H1 (cell line): ENCODE results near the gene ZYG11B. TPM values are rescaled to one million over a fixed set of nuclear protein-coding genes. Genes with fewer than 3 reads are reported as not detected.

Experiments used
- FOSL1 ChIP-seq: IDR thresholded peaks from 2 replicates; pipeline ENCODE4 v1.6.1; 2011; ENCODE audit warnings: mild to moderate bottlenecking, low read depth, low read length, moderate library complexity; ENCODE audit not compliant: insufficient read depth
- NANOG ChIP-seq: IDR thresholded peaks from 2 replicates; pipeline ENCODE4 v1.6.1; 2011; ENCODE audit warnings: low read length, low read depth, mild to moderate bottlenecking, inconsistent platforms; ENCODE audit not compliant: insufficient read depth, poor library complexity, severe bottlenecking
- TBP ChIP-seq: IDR thresholded peaks from 2 replicates; pipeline ENCODE4 v1.6.1; 2011; ENCODE audit warnings: low read depth, low read length, improper control_type of control experiment
- ZNF274 ChIP-seq: IDR thresholded peaks from 2 replicates; pipeline ENCODE4 v1.7.0; 2012; ENCODE audit warnings: low read length, borderline replicate concordance; ENCODE audit errors: extremely low read depth
- polyA plus RNA-seq, 7 experiments: library from polyadenylated mRNA; depleted of rRNA in 3 of 7; stranded (reverse) in 5 of 7; unstranded in 2 of 7; fragments of >200 nt in 5 of 7; fragments of 200-250 nt in 2 of 7; gene quantifications; 1 replicate in 5 of 7; 2 replicates in 1 of 7; 4 replicates in 1 of 7; pipeline versions ENCODE4 v1.2.1 to v1.2.3, GENCODE V29; 2011 to 2013; ENCODE audit warnings: missing spikeins in 2 of 7, mixed read lengths in 2 of 7
- total RNA-seq: library from RNA; stranded (reverse); fragmentation: NEBNext Ultra II Directional; extraction: Animal tissue kit (Norgen Biotek cat#: 25700); gene quantifications from 2 replicates; pipeline ENCODE4 v1.2.1, GENCODE V29; 2021
- TF ChIP-seq, protein P1 (sequence below): fragments of 300-600 bp; sonication (generic); IDR thresholded peaks from 2 replicates; pipeline ENCODE4 v1.7.1; 2012; ENCODE audit warnings: low read length, moderate library complexity, mild to moderate bottlenecking, inconsistent platforms; ENCODE audit not compliant: insufficient replicate concordance

ZYG11B gene
- total and polyA plus RNA-seq, 2 of the 8 experiments (the other 6 are each of a cell fraction or from before 2014, with no cell fraction given), result 4.4 to 20.9 TPM

DNA sequence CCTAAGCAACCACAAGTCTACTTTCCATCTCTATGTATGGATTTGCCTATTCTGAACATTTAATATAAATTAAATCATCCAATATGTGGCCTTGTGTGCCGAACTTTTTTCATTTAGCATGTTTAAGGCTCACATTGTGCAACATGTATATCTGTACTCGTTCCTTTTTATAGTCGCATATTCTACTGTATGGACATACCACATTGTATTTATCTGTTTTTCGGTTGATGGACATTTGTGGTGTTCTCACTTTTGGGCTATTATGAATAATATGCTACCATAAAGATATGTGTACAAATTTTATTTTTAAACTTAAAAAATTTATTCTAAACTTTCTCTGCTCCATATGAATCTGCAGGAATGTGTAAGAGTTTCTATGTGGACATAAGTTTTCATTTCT, 129.3 kb downstream of the ZYG11B start (continued):
- TF ChIP-seq, protein P1, sequence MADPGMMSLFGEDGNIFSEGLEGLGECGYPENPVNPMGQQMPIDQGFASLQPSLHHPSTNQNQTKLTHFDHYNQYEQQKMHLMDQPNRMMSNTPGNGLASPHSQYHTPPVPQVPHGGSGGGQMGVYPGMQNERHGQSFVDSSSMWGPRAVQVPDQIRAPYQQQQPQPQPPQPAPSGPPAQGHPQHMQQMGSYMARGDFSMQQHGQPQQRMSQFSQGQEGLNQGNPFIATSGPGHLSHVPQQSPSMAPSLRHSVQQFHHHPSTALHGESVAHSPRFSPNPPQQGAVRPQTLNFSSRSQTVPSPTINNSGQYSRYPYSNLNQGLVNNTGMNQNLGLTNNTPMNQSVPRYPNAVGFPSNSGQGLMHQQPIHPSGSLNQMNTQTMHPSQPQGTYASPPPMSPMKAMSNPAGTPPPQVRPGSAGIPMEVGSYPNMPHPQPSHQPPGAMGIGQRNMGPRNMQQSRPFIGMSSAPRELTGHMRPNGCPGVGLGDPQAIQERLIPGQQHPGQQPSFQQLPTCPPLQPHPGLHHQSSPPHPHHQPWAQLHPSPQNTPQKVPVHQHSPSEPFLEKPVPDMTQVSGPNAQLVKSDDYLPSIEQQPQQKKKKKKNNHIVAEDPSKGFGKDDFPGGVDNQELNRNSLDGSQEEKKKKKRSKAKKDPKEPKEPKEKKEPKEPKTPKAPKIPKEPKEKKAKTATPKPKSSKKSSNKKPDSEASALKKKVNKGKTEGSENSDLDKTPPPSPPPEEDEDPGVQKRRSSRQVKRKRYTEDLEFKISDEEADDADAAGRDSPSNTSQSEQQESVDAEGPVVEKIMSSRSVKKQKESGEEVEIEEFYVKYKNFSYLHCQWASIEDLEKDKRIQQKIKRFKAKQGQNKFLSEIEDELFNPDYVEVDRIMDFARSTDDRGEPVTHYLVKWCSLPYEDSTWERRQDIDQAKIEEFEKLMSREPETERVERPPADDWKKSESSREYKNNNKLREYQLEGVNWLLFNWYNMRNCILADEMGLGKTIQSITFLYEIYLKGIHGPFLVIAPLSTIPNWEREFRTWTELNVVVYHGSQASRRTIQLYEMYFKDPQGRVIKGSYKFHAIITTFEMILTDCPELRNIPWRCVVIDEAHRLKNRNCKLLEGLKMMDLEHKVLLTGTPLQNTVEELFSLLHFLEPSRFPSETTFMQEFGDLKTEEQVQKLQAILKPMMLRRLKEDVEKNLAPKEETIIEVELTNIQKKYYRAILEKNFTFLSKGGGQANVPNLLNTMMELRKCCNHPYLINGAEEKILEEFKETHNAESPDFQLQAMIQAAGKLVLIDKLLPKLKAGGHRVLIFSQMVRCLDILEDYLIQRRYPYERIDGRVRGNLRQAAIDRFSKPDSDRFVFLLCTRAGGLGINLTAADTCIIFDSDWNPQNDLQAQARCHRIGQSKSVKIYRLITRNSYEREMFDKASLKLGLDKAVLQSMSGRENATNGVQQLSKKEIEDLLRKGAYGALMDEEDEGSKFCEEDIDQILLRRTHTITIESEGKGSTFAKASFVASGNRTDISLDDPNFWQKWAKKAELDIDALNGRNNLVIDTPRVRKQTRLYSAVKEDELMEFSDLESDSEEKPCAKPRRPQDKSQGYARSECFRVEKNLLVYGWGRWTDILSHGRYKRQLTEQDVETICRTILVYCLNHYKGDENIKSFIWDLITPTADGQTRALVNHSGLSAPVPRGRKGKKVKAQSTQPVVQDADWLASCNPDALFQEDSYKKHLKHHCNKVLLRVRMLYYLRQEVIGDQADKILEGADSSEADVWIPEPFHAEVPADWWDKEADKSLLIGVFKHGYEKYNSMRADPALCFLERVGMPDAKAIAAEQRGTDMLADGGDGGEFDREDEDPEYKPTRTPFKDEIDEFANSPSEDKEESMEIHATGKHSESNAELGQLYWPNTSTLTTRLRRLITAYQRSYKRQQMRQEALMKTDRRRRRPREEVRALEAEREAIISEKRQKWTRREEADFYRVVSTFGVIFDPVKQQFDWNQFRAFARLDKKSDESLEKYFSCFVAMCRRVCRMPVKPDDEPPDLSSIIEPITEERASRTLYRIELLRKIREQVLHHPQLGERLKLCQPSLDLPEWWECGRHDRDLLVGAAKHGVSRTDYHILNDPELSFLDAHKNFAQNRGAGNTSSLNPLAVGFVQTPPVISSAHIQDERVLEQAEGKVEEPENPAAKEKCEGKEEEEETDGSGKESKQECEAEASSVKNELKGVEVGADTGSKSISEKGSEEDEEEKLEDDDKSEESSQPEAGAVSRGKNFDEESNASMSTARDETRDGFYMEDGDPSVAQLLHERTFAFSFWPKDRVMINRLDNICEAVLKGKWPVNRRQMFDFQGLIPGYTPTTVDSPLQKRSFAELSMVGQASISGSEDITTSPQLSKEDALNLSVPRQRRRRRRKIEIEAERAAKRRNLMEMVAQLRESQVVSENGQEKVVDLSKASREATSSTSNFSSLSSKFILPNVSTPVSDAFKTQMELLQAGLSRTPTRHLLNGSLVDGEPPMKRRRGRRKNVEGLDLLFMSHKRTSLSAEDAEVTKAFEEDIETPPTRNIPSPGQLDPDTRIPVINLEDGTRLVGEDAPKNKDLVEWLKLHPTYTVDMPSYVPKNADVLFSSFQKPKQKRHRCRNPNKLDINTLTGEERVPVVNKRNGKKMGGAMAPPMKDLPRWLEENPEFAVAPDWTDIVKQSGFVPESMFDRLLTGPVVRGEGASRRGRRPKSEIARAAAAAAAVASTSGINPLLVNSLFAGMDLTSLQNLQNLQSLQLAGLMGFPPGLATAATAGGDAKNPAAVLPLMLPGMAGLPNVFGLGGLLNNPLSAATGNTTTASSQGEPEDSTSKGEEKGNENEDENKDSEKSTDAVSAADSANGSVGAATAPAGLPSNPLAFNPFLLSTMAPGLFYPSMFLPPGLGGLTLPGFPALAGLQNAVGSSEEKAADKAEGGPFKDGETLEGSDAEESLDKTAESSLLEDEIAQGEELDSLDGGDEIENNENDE, result no peak
- TF ChIP-seq ZNF274 (no peak), TBP (no peak), FOSL1 (no peak), NANOG (no peak)
